ENCODE measurements around the gene GCN1. TPM values are rescaled to one million over a fixed set of nuclear protein-coding genes. Genes with fewer than 3 reads are reported as not detected.

The GCN1 gene
- total RNA-seq, 2 donors from 2014 or later: 150 to 163 TPM

- Mint-ChIP-seq H3K27me3 (no peaks in the 10 kb centered on the region), H3K4me1 (peaks cover 4% of the 10 kb centered on the region), H3K36me3 (ENCODE audit: low read depth) (peaks cover 6% of the 10 kb centered on the region), H3K4me3 (no peak overlapping the region), H3K27ac (peak overlapping the region; percentile 21)
- DNase-seq: no peak
- no peak for ATAC-seq
- no peaks in the 10 kb centered on the region for H3K9me3 ChIP-seq (ENCODE audit: control insufficient read depth, low read length, poor library complexity, severe bottlenecking)
Observed at GRCh38 chr12:120132054-120132836, 62.3 kb downstream of the GCN1 start.

DNA sequence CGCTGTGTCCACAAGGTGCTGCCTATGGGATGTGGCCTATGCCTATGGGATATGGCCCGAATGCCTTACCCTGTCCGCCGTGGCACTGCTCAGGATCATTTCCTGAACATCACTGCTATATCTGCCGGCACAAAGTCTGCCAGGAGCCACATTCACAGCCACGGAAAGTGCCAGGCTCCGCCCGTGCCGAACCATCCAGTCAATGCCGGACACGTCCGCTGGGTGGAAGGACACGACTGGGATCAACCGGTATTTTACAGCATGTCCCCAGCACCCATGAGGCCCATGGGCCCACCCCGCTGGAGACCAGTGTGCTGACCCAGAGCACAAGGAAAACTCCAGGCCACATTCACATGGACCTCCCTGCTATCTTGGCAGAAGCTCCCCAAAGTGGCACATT lies 63.4 kb downstream of the GCN1 start:
- Mint-ChIP-seq H3K36me3 (ENCODE audit: low read depth) (peaks cover 6% of the 10 kb centered on the region), H3K27me3 (no peaks in the 10 kb centered on the region), H3K4me1 (peaks cover 4% of the 10 kb centered on the region), H3K4me3 (no peak overlapping the region), H3K27ac (no peak overlapping the region)
- no peak for DNase-seq
- no peak for ATAC-seq
- no peaks in the 10 kb centered on the region for H3K9me3 ChIP-seq (ENCODE audit: control insufficient read depth, low read length, poor library complexity, severe bottlenecking)

DNA sequence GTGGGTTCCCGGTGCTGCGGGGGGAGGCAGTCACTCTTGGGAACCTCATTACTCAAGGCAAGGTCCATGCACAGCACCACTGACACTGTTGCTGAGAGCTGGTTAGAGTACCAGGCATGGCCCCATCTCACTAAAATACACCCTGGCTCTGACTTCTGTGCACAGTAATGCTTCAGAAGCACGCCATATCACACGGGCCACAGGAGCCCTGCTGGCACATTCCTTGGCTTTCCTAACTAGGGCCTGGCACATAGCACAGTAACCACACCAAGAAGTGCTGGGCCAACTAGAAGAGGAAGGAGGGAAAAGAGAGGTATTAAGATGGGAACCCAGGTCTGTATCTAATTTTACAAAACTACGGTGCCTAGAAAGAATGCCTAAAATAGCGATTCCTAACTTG lies 64.5 kb downstream of the GCN1 start:
- Mint-ChIP-seq H3K36me3 (ENCODE audit: low read depth) (peaks cover 6% of the 10 kb centered on the region), H3K4me3 (no peak overlapping the region), H3K27me3 (no peaks in the 10 kb centered on the region), H3K27ac (peak overlapping the region; percentile 68), H3K4me1 (peaks cover 5% of the 10 kb centered on the region)
- no peaks in the 10 kb centered on the region for H3K9me3 ChIP-seq (ENCODE audit: control insufficient read depth, low read length, poor library complexity, severe bottlenecking)
- ATAC-seq: no peak
- no peak for DNase-seq

GRCh38 chr12:120126635-120127005 lies 67.9 kb downstream of the GCN1 start:
- Mint-ChIP-seq H3K27me3 (no peaks in the 10 kb centered on the region), H3K4me1 (peaks cover 22% of the 10 kb centered on the region), H3K36me3 (ENCODE audit: low read depth) (peaks cover 6% of the 10 kb centered on the region), H3K4me3 (no peak overlapping the region), H3K27ac (no peak overlapping the region)
- ATAC-seq (no peak), DNase-seq (no peak)
- H3K9me3 ChIP-seq (ENCODE audit: control insufficient read depth, low read length, poor library complexity, severe bottlenecking): no peaks in the 10 kb centered on the region

GRCh38 chr12:120125792-120126634 lies 68.5 kb downstream of the GCN1 start:
- Mint-ChIP-seq H3K4me1 (peaks cover 28% of the 10 kb centered on the region), H3K4me3 (no peak overlapping the region), H3K36me3 (ENCODE audit: low read depth) (peaks cover 4% of the 10 kb centered on the region), H3K27ac (peak overlapping the region; percentile 27), H3K27me3 (no peaks in the 10 kb centered on the region)
- H3K9me3 ChIP-seq (ENCODE audit: control insufficient read depth, low read length, poor library complexity, severe bottlenecking): no peaks in the 10 kb centered on the region
- DNase-seq: no peak
- no peak for ATAC-seq

GRCh38 chr12:120125029-120125428 lies 69.5 kb downstream of the GCN1 start:
- H3K4me3 Mint-ChIP-seq: no peak overlapping the region
- ATAC-seq (no peak), DNase-seq (no peak)
- H3K9me3 ChIP-seq (ENCODE audit: control insufficient read depth, low read length, poor library complexity, severe bottlenecking): no peaks in the 10 kb centered on the region
- H3K4me1 Mint-ChIP-seq: peaks cover 34% of the 10 kb centered on the region
- H3K36me3 Mint-ChIP-seq (ENCODE audit: low read depth): peaks cover 4% of the 10 kb centered on the region
- no peaks in the 10 kb centered on the region for H3K27me3 Mint-ChIP-seq
- peak overlapping the region; percentile 91 for H3K27ac Mint-ChIP-seq

GRCh38 chr12:120121766-120122293 lies 72.7 kb downstream of the GCN1 start:
- no peak overlapping the region for H3K4me3 Mint-ChIP-seq
- no peaks in the 10 kb centered on the region for H3K36me3 Mint-ChIP-seq (ENCODE audit: low read depth)
- no peaks in the 10 kb centered on the region for H3K27me3 Mint-ChIP-seq
- H3K27ac Mint-ChIP-seq: peak overlapping the region; percentile 92
- DNase-seq: no peak
- peaks cover 54% of the 10 kb centered on the region for H3K4me1 Mint-ChIP-seq
- peak; percentile 28 for ATAC-seq
- H3K9me3 ChIP-seq (ENCODE audit: control insufficient read depth, low read length, poor library complexity, severe bottlenecking): no peaks in the 10 kb centered on the region

- H3K4me1 Mint-ChIP-seq: peaks cover 54% of the 10 kb centered on the region
- peak overlapping the region; percentile 49 for H3K4me3 Mint-ChIP-seq
- no peaks in the 10 kb centered on the region for H3K36me3 Mint-ChIP-seq (ENCODE audit: low read depth)
- ATAC-seq: no peak
- no peaks in the 10 kb centered on the region for H3K9me3 ChIP-seq (ENCODE audit: control insufficient read depth, low read length, poor library complexity, severe bottlenecking)
- DNase-seq: no peak
- H3K27ac Mint-ChIP-seq: peak overlapping the region; percentile 92
- H3K27me3 Mint-ChIP-seq: no peaks in the 10 kb centered on the region
Observed at GRCh38 chr12:120121343-120121742, 73.2 kb downstream of the GCN1 start.

DNA sequence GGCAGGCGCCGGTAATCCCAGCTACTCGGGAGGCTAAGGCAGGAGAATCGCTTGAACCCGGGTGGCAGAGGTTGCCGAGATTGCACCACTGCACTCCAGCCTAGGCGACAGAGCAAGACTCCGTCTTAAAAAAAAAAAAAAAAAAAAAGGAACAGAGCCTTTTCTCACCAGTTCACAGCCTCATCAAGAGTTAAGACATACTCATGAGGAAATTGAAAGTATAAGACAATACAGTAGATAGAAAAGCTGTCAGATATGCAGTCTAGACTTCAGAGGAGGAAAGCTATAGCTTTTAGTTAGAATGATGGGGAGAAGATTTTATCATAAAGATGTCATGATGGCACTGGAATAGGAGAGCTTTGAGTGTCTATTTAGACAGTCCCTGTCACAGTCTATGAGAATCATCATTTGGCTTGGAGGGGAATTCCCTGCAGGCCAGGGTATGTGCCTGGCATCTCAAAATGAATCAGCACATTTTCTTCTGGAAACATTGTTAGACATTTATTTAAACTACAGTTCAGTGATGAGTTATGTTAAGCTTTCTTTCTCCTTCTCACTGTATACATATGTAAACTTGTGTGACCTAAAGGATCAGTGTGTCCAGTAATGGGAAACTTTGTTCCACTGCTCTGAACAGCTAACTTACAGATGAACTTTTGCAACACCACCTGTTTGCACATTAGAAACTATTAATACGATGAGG lies 75.1 kb downstream of the GCN1 start:
- ATAC-seq: no peak
- H3K9me3 ChIP-seq (ENCODE audit: control insufficient read depth, low read length, poor library complexity, severe bottlenecking): no peaks in the 10 kb centered on the region
- H3K36me3 Mint-ChIP-seq (ENCODE audit: low read depth): peaks cover 7% of the 10 kb centered on the region
- no peaks in the 10 kb centered on the region for H3K27me3 Mint-ChIP-seq
- H3K27ac Mint-ChIP-seq: peak overlapping the region; percentile 92
- DNase-seq: no peak
- H3K4me3 Mint-ChIP-seq: peak overlapping the region; percentile 15
- peaks cover 68% of the 10 kb centered on the region for H3K4me1 Mint-ChIP-seq

GRCh38 chr12:120118321-120119061 lies 76.0 kb downstream of the GCN1 start:
- H3K27me3 Mint-ChIP-seq: no peaks in the 10 kb centered on the region
- ATAC-seq (no peak), DNase-seq (no peak)
- H3K36me3 Mint-ChIP-seq (ENCODE audit: low read depth): peaks cover 7% of the 10 kb centered on the region
- peak overlapping the region; percentile 92 for H3K27ac Mint-ChIP-seq
- peaks cover 63% of the 10 kb centered on the region for H3K4me1 Mint-ChIP-seq
- peak overlapping the region; percentile 92 for H3K4me3 Mint-ChIP-seq
- H3K9me3 ChIP-seq (ENCODE audit: control insufficient read depth, low read length, poor library complexity, severe bottlenecking): no peaks in the 10 kb centered on the region

- ATAC-seq (no peak), DNase-seq (no peak)
- Mint-ChIP-seq H3K4me1 (peaks cover 61% of the 10 kb centered on the region), H3K27ac (peak overlapping the region; percentile 92), H3K27me3 (no peaks in the 10 kb centered on the region), H3K36me3 (ENCODE audit: low read depth) (peaks cover 8% of the 10 kb centered on the region), H3K4me3 (peak overlapping the region; percentile 92)
- no peaks in the 10 kb centered on the region for H3K9me3 ChIP-seq (ENCODE audit: control insufficient read depth, low read length, poor library complexity, severe bottlenecking)
Observed at GRCh38 chr12:120117961-120118320, 76.6 kb downstream of the GCN1 start.

DNA sequence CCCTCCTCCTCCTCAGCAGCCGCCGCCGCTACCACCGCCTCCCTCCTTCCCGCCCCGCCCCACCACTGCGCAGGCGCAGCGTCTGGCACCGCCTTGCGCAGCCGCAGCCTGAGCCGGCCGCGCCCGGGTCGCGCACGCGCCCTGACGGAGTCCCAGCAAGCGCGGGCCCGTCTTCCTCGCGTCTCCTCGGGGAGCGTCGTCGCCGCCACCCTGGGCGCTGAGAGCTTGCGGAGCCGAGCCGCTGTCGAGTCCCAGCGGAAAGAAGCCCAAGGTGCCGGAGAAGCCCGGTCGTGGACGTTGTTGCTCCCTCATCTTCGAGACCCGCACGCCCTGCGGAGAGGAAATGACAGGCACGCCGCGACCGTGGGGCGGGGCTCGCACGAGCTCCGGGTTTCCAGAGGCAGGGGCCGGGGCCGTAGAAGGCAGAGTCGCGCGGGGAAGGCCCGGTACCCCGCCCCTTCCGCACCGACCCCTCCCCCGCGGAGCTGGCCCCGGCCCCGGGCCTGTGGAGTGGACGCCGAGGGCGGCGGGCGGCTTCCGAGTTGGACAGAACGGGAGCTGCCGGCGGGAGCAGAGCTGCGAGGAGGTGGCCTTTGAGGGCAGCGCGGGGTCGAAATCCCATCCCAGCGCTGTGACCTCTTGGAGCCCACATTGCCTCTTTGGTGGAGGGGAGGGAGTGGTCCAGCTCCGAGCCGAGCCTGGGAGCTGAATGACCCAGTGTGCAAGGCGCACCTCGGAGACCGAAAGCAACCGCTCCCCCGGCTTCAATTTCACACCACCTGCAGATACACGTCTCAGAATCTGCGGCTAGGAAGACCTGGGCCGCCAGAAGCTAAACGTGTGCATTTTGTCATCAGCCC lies 77.5 kb downstream of the GCN1 start:
- ATAC-seq (peak; percentile 77), DNase-seq (peak; percentile 96 to 97 (median 97))
- peaks cover 69% of the 10 kb centered on the region for H3K4me1 Mint-ChIP-seq
- H3K4me3 Mint-ChIP-seq: peak overlapping the region; percentile 92
- H3K9me3 ChIP-seq (ENCODE audit: control insufficient read depth, low read length, poor library complexity, severe bottlenecking): no peaks in the 10 kb centered on the region
- H3K27me3 Mint-ChIP-seq: no peaks in the 10 kb centered on the region
- peak overlapping the region; percentile 92 for H3K27ac Mint-ChIP-seq
- H3K36me3 Mint-ChIP-seq (ENCODE audit: low read depth): peaks cover 8% of the 10 kb centered on the region

All from T-helper 17 cell (primary cell).